Coronary artery (tissue), 2 donors: Measurements from ENCODE around the gene COBL.

Source experiments
- DNase-seq: peaks from one replicate; pipeline ENCODE4 v3.0.0-alpha.2; 2017; ENCODE audit warnings: low spot score
- H3K27ac ChIP-seq, 2 donors: fragments of 200-600 bp; sonication (generic); one replicate each; pipeline ENCODE4 v1.5.1; 2016 to 2019
- H3K4me3 ChIP-seq: fragments of 200-600 bp; sonication (generic); 2 replicates; pipeline ENCODE4 v1.5.1; 2016; ENCODE audit warnings: mild to moderate bottlenecking, moderate library complexity
- CTCF ChIP-seq: fragments of 200-600 bp; sonication (generic); IDR thresholded peaks from one replicate; pipeline ENCODE4 v1.5.1; 2019; ENCODE audit warnings: antibody characterized with exemption

The COBL gene

GRCh38 chr7:51316666-51317581, at the start of gene COBL:
TSS of gene COBL (minus strand) at chr7:51316809. CDS start at chr7:51316633, 176 bp downstream.
- H3K4me3 ChIP-seq = peak within 1 kb of the TSS; percentile 80
- H3K27ac ChIP-seq = peak within 1 kb of the TSS in 1 of 2 donors; percentile 38
- TF ChIP-seq CTCF = no peak
- no peak for DNase-seq

GRCh38 chr7:51366172-51366728, 49.6 kb upstream of the COBL start:
- no peak for TF ChIP-seq CTCF
- no peak overlapping the region for H3K4me3 ChIP-seq
- H3K27ac ChIP-seq = no peak overlapping the region
- DNase-seq = no peak

- TF ChIP-seq CTCF = no peak
- no peak for DNase-seq
- Histone ChIP-seq H3K27ac (no peak overlapping the region), H3K4me3 (no peak overlapping the region)
Measured at GRCh38 chr7:51357821-51358220, 41.2 kb upstream of the COBL start.

GRCh38 chr7:51356849-51357516, 40.4 kb upstream of the COBL start:
- Histone ChIP-seq H3K27ac (no peak overlapping the region), H3K4me3 (no peak overlapping the region)
- DNase-seq = no peak
- no peak for TF ChIP-seq CTCF

- no peak overlapping the region for H3K4me3 ChIP-seq
- DNase-seq = no peak
- no peak for TF ChIP-seq CTCF
Measured at GRCh38 chr7:51354897-51355296, 38.3 kb upstream of the COBL start.

GRCh38 chr7:51354434-51354833, 37.8 kb upstream of the COBL start:
- Histone ChIP-seq H3K4me3 (no peak overlapping the region), H3K27ac (no peak overlapping the region)
- DNase-seq = no peak
- TF ChIP-seq CTCF = no peak

More at GRCh38 chr7:51354897-51355296, 38.3 kb upstream of the COBL start:
- H3K27ac ChIP-seq = no peak overlapping the region
